ENCODE results near the gene COPS3.
"Not testable (repeated sequence)": the region's sequence is repeated elsewhere in the genome, so short reads cannot be mapped to it uniquely, and the experiment has no call there.

- TF ChIP-seq, protein P1, sequence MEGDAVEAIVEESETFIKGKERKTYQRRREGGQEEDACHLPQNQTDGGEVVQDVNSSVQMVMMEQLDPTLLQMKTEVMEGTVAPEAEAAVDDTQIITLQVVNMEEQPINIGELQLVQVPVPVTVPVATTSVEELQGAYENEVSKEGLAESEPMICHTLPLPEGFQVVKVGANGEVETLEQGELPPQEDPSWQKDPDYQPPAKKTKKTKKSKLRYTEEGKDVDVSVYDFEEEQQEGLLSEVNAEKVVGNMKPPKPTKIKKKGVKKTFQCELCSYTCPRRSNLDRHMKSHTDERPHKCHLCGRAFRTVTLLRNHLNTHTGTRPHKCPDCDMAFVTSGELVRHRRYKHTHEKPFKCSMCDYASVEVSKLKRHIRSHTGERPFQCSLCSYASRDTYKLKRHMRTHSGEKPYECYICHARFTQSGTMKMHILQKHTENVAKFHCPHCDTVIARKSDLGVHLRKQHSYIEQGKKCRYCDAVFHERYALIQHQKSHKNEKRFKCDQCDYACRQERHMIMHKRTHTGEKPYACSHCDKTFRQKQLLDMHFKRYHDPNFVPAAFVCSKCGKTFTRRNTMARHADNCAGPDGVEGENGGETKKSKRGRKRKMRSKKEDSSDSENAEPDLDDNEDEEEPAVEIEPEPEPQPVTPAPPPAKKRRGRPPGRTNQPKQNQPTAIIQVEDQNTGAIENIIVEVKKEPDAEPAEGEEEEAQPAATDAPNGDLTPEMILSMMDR (IDR thresholded peaks at IDR 0.05): not testable (repeated sequence)
- TF ChIP-seq POLR2A, POLR2AphosphoS5 (IDR thresholded peaks at IDR 0.05): not testable (repeated sequence)
These were observed 25.4 kb downstream of the COPS3 start for GRCh38 chr17:17255689-17256088.
